ENCODE results near the gene RAD51. TPM values are rescaled to one million over a fixed set of nuclear protein-coding genes. Genes with fewer than 3 reads are reported as not detected.

RAD51 gene
- total RNA-seq, result 4.2 and 15.0 TPM in 2 replicates

DNA sequence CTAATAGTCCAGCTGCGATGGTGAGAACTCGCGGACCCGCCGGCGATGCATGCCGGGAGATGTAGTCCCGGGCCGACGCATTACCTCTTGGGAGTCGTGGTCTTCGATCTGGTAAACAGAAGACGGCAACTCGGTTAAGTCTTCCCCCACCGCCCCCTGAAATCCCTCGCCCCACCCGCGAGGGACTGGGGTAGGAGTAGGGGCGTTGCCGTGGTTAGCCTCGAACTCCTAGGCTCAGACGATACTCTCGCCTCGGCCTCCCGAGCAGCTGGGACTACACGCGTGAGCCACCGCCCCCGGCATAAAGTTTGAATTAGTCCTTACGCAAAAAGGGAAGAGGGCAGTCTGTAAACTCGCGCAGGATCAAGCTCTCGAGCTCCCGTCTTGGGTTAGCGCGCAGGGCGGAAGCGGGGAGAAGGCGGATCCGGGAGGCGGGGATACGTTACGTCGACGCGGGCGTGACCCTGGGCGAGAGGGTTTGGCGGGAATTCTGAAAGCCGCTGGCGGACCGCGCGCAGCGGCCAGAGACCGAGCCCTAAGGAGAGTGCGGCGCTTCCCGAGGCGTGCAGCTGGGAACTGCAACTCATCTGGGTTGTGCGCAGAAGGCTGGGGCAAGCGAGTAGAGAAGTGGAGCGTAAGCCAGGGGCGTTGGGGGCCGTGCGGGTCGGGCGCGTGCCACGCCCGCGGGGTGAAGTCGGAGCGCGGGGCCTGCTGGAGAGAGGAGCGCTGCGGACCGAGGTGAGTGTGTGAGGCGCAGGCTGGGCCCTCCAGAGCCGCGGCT, at the start of gene RAD51:
TSS of gene RAD51 (plus strand) at position 487 of the 781 bp plus-strand sequence. CDS start 3,585 bp downstream, outside the sequence.

GRCh38 chr15:40754883-40755811, 60.2 kb downstream of the RAD51 start, which contains the start of gene RMDN3:
TSS of gene RMDN3 (minus strand) at chr15:40755254. CDS start at chr15:40754783, 471 bp downstream.

DNA sequence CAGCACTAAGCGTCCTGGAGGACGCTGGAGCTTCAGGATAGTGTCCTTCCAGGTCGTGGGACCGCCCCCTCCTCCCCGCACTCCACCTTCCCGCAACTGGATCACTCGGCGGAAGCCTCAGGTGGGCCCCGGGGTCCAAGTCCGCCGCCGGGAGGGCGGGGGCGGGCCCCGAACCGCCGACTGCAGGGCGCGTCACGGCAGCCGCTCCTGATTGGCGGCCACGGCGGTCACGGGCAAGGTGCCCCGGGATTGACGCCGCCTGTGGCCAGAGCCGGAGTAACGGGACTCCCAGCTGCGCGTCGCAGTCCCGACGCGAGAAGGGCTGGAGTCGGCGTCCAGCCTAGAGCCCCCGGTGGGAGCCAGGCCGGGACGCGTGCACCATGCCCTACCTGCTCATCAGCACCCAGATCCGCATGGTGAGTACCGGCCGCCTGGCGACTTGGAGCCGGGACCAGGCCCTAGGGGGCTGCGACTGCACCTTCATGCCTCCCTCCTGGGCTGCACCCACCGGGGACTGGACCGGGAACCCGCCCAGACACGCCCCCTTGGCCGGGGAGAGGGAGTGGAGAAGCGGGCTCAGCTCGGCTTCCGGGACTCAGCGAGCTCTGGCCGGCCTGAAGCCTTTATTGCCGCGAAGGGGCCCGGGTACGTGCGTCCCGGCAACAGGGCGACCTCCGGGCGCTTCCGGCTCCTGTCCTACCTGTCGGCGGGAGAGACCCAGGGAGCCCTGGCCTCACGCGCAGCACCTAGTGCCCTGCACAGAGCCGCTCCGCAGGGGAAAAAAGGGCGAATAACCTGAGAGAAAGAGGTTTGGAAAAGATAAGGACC, 69.0 kb downstream of the RAD51 start, which contains the start of gene GCHFR:
TSS of gene GCHFR (plus strand) at position 268 of the 828 bp plus-strand sequence. CDS start at position 381, 113 bp downstream.

DNA sequence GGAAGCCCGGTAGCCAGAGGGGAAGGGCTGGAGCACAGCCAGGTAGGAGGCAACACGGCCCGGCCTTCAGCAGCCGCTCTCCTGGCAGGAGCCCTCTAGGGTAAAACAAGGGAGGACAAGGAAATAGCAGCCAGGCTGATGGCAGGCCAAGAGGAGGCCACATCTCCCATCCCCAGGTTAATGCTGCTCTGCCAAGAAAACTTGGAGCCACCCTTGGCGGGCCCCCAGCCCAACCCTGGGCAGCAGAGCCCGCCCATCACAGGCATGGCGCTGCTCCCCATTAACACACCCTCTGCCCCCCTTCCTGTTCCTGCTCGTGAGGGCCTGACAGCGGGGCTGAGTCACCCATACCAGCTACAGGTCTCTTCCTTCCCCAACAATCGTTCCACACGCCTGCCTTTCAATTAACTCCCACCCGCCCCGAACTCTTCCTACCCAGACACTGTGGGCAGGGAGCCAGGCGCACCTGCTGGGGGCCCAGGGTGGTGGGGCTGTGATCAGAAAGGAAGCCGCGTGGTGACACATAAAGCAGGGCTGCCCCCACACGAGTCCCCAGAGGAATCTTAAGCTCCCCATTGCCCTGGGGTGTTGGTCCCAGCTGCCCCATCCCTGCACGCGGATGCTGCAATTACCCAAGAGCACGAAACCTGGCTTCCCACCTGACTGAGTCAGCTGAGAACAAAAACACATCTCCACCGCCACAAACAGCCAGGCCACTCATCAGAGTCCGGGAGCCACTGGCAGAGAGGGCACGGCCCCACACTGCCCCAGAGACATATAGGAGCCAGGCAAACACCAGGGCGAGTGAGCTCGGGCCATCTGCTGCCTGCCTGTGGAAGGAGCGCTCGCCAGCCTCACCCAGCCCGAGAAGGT, 74.5 kb downstream of the RAD51 start, which contains the start of gene C15orf62:
TSS of gene C15orf62 (plus strand) at position 707 of the 873 bp plus-strand sequence. CDS start 516 bp downstream, outside the sequence.

Other genes starting within 250 kb of the RAD51 start
- gene CHST14, start 224.2 kb upstream of the RAD51 start, total RNA-seq, result 7.9 and 8.6 TPM in 2 replicates
- 16.8 and 22.9 TPM in 2 replicates for gene CCDC32, start 130.1 kb upstream of the RAD51 start, total RNA-seq
- gene RPUSD2, start 125.9 kb upstream of the RAD51 start, total RNA-seq, result 13.4 and 18.7 TPM in 2 replicates
- gene KNL1, start 100.9 kb upstream of the RAD51 start, total RNA-seq, result 9.7 and 23.4 TPM in 2 replicates
- 13.6 and 18.5 TPM in 2 replicates for gene RMDN3, start 60.1 kb downstream of the RAD51 start, total RNA-seq
- gene GCHFR, start 68.9 kb downstream of the RAD51 start, total RNA-seq, result 7.1 and 14.5 TPM in 2 replicates
- gene C15orf62, start 74.8 kb downstream of the RAD51 start, total RNA-seq, result not detected in 2 replicates
- 40.8 and 42.6 TPM in 2 replicates for gene ZFYVE19, start 111.9 kb downstream of the RAD51 start, total RNA-seq
- gene DNAJC17, start 112.3 kb downstream of the RAD51 start, total RNA-seq, result 23.6 and 70.7 TPM in 2 replicates
- not detected in 2 replicates for gene PPP1R14D, start 133.5 kb downstream of the RAD51 start, total RNA-seq
- 210 and 272 TPM in 2 replicates for gene SPINT1, start 148.9 kb downstream of the RAD51 start, total RNA-seq
- 0.65 and 1.6 TPM in 2 replicates for gene RHOV, start 179.1 kb downstream of the RAD51 start, total RNA-seq
- 22.3 and 22.4 TPM in 2 replicates for gene VPS18, start 199.3 kb downstream of the RAD51 start, total RNA-seq
- 0.08 TPM in 1 of 2 replicates, not detected in the other for gene DLL4, start 234.2 kb downstream of the RAD51 start, total RNA-seq

All from hair follicular keratinocyte (primary cell).